Body of pancreas (tissue), 4 donors: ENCODE data around the gene HSPA1B.

ENCODE experiments used
- CTCF ChIP-seq, 7 experiments: fragments of 450-650 bp in 4 of 7; fragments of 200-600 bp in 3 of 7; sonication (generic) in 3 of 7; IDR thresholded peaks; one replicate each; pipeline ENCODE4 v1.5.1; 2016 to 2019; ENCODE audit warnings: antibody characterized with exemption in 7 of 7
- POLR2A ChIP-seq, 3 donors: fragments of 450-650 bp; IDR thresholded peaks; one replicate each; pipeline ENCODE4 v1.6.1; 2016; ENCODE audit warnings: antibody characterized with exemption in 3 of 3, mild to moderate bottlenecking in 2 of 3

GRCh38 chr6:31778999-31779885 lies 48.3 kb upstream of the HSPA1B start:
- TF ChIP-seq CTCF (IDR thresholded peaks at IDR 0.05), result no peak
- TF ChIP-seq POLR2A (IDR thresholded peaks at IDR 0.05), result no peak
